ENCODE data around the gene GRM5.
"Not testable (repeated sequence)": the region's sequence is repeated elsewhere in the genome, so short reads cannot be mapped to it uniquely, and the experiment has no call there.

DNA sequence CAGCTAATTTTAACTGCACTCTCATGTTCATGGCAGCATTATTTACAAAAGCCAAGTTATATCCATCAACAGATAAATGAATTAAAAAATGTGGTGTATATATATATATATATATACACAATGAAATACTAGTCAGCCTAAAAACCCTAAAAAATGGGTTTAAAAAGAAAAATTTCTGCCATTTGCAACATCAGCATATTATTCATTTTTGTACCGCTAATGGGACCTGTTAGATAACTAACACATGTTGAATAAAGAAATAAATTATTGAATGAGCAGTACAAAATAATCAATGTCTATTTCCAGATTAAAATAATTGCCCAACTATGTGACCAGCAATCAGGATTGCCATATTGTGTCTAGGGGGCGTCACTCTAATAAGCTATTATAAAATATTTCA is 211.8 kb downstream of the GRM5 start:
- TF ChIP-seq, protein P1, sequence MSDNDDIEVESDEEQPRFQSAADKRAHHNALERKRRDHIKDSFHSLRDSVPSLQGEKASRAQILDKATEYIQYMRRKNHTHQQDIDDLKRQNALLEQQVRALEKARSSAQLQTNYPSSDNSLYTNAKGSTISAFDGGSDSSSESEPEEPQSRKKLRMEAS (IDR thresholded peaks at IDR 0.05) = not testable (repeated sequence)
- TF ChIP-seq YY1 (IDR thresholded peaks at IDR 0.05); TAF1 (conservative IDR thresholded peaks at IDR 0.05); RAD21 (IDR thresholded peaks at IDR 0.05); HNF4A (conservative IDR thresholded peaks at IDR 0.05): not testable (repeated sequence)
- TF ChIP-seq, protein P2, sequence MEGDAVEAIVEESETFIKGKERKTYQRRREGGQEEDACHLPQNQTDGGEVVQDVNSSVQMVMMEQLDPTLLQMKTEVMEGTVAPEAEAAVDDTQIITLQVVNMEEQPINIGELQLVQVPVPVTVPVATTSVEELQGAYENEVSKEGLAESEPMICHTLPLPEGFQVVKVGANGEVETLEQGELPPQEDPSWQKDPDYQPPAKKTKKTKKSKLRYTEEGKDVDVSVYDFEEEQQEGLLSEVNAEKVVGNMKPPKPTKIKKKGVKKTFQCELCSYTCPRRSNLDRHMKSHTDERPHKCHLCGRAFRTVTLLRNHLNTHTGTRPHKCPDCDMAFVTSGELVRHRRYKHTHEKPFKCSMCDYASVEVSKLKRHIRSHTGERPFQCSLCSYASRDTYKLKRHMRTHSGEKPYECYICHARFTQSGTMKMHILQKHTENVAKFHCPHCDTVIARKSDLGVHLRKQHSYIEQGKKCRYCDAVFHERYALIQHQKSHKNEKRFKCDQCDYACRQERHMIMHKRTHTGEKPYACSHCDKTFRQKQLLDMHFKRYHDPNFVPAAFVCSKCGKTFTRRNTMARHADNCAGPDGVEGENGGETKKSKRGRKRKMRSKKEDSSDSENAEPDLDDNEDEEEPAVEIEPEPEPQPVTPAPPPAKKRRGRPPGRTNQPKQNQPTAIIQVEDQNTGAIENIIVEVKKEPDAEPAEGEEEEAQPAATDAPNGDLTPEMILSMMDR (IDR thresholded peaks at IDR 0.05; ENCODE audit: low read depth, low read length, missing input control) = not testable (repeated sequence)
- TF ChIP-seq, protein P3, sequence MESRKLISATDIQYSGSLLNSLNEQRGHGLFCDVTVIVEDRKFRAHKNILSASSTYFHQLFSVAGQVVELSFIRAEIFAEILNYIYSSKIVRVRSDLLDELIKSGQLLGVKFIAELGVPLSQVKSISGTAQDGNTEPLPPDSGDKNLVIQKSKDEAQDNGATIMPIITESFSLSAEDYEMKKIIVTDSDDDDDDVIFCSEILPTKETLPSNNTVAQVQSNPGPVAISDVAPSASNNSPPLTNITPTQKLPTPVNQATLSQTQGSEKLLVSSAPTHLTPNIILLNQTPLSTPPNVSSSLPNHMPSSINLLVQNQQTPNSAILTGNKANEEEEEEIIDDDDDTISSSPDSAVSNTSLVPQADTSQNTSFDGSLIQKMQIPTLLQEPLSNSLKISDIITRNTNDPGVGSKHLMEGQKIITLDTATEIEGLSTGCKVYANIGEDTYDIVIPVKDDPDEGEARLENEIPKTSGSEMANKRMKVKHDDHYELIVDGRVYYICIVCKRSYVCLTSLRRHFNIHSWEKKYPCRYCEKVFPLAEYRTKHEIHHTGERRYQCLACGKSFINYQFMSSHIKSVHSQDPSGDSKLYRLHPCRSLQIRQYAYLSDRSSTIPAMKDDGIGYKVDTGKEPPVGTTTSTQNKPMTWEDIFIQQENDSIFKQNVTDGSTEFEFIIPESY (IDR thresholded peaks at IDR 0.05) = not testable (repeated sequence)
- TF ChIP-seq, protein P4, sequence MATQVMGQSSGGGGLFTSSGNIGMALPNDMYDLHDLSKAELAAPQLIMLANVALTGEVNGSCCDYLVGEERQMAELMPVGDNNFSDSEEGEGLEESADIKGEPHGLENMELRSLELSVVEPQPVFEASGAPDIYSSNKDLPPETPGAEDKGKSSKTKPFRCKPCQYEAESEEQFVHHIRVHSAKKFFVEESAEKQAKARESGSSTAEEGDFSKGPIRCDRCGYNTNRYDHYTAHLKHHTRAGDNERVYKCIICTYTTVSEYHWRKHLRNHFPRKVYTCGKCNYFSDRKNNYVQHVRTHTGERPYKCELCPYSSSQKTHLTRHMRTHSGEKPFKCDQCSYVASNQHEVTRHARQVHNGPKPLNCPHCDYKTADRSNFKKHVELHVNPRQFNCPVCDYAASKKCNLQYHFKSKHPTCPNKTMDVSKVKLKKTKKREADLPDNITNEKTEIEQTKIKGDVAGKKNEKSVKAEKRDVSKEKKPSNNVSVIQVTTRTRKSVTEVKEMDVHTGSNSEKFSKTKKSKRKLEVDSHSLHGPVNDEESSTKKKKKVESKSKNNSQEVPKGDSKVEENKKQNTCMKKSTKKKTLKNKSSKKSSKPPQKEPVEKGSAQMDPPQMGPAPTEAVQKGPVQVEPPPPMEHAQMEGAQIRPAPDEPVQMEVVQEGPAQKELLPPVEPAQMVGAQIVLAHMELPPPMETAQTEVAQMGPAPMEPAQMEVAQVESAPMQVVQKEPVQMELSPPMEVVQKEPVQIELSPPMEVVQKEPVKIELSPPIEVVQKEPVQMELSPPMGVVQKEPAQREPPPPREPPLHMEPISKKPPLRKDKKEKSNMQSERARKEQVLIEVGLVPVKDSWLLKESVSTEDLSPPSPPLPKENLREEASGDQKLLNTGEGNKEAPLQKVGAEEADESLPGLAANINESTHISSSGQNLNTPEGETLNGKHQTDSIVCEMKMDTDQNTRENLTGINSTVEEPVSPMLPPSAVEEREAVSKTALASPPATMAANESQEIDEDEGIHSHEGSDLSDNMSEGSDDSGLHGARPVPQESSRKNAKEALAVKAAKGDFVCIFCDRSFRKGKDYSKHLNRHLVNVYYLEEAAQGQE (IDR thresholded peaks at IDR 0.05) = not testable (repeated sequence)
